PFSK-1 (cell line): ENCODE data around the gene RHOV.

Experiments used
- FOXP2 ChIP-seq: optimal IDR thresholded peaks from 2 replicates; pipeline ENCODE3; 2011; ENCODE audit warnings: borderline replicate concordance, control low read depth, inconsistent platforms; ENCODE audit not compliant: insufficient read depth; ENCODE audit errors: extremely low read length, extremely low read depth
- POLR2AphosphoS5 ChIP-seq: IDR thresholded peaks from 2 replicates; pipeline ENCODE4 v1.6.1; 2012; ENCODE audit warnings: low read depth, mild to moderate bottlenecking, control low read depth, low read length, moderate library complexity
- SIN3A ChIP-seq: IDR thresholded peaks from 2 replicates; pipeline ENCODE4 v1.6.1; 2012; ENCODE audit warnings: mild to moderate bottlenecking, low read length, moderate library complexity, borderline replicate concordance; ENCODE audit not compliant: insufficient read depth
- TAF1 ChIP-seq: IDR thresholded peaks from 2 replicates; pipeline ENCODE4 v1.6.1; 2012; ENCODE audit warnings: low read length, control low read depth, borderline replicate concordance; ENCODE audit not compliant: insufficient read depth
- TF ChIP-seq, protein P1 (sequence below), 2 experiments: IDR thresholded peaks; 2 replicates each; pipeline versions ENCODE4 v1.6.1 to v1.8.0; 2011 to 2012; ENCODE audit warnings: low read depth in 2 of 2, low read length in 2 of 2, control low read depth in 1 of 2, inconsistent platforms in 1 of 2, mild to moderate bottlenecking in 1 of 2, moderate library complexity in 1 of 2; ENCODE audit not compliant: insufficient read depth in 1 of 2

The RHOV gene

DNA sequence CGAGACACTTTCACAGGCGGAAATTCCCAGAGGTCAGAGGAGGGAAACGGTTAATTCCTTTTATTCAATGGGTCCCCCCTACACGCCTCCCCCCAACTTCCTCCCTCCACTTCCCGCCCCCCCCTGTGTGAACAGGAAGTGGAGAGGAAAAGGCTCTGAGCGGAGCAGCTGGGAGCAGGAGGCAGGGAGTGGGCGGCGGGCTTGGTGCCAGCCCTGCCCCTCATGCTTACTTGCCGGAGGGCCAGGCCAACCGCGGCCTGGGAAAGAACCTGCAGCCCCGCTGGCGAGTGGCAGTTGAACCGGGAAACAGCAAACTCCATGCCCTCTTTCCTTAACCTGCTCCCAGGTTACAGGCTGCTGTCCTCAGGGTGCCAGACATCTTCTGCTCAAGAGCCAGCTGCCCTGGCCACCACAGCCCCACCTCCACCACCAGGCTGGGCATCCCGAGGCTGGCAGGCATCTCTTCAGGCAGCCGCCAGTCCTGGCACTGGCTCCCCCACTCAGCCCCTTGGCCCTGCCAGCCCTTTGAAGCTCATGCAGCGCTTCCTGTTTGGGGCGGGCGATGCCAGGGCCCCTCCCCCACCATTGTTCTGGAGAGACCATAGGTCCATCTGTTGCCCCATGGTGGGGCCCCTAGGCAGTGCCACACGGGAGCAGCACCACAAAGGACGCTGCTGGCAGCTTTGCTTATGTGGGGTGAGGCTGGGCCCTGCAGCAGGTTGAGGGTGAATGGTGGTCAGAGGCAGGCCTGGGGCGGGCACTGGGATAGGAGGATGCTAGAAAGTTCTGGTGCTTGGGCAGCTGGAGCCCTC is 33.2 kb upstream of the RHOV start:
- TF ChIP-seq FOXP2 (no peak), SIN3A (peak; percentile 86; the same call in 1 of the 2 replicates)
- TF ChIP-seq, protein P1, sequence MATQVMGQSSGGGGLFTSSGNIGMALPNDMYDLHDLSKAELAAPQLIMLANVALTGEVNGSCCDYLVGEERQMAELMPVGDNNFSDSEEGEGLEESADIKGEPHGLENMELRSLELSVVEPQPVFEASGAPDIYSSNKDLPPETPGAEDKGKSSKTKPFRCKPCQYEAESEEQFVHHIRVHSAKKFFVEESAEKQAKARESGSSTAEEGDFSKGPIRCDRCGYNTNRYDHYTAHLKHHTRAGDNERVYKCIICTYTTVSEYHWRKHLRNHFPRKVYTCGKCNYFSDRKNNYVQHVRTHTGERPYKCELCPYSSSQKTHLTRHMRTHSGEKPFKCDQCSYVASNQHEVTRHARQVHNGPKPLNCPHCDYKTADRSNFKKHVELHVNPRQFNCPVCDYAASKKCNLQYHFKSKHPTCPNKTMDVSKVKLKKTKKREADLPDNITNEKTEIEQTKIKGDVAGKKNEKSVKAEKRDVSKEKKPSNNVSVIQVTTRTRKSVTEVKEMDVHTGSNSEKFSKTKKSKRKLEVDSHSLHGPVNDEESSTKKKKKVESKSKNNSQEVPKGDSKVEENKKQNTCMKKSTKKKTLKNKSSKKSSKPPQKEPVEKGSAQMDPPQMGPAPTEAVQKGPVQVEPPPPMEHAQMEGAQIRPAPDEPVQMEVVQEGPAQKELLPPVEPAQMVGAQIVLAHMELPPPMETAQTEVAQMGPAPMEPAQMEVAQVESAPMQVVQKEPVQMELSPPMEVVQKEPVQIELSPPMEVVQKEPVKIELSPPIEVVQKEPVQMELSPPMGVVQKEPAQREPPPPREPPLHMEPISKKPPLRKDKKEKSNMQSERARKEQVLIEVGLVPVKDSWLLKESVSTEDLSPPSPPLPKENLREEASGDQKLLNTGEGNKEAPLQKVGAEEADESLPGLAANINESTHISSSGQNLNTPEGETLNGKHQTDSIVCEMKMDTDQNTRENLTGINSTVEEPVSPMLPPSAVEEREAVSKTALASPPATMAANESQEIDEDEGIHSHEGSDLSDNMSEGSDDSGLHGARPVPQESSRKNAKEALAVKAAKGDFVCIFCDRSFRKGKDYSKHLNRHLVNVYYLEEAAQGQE (IDR thresholded peaks at IDR 0.05; ENCODE audit: insufficient read depth in 1 of 2, low read depth in 2 of 2, low read length in 2 of 2), result peak in 1 of 2 experiments; percentile 12; a peak in 1 of 4 replicates

DNA sequence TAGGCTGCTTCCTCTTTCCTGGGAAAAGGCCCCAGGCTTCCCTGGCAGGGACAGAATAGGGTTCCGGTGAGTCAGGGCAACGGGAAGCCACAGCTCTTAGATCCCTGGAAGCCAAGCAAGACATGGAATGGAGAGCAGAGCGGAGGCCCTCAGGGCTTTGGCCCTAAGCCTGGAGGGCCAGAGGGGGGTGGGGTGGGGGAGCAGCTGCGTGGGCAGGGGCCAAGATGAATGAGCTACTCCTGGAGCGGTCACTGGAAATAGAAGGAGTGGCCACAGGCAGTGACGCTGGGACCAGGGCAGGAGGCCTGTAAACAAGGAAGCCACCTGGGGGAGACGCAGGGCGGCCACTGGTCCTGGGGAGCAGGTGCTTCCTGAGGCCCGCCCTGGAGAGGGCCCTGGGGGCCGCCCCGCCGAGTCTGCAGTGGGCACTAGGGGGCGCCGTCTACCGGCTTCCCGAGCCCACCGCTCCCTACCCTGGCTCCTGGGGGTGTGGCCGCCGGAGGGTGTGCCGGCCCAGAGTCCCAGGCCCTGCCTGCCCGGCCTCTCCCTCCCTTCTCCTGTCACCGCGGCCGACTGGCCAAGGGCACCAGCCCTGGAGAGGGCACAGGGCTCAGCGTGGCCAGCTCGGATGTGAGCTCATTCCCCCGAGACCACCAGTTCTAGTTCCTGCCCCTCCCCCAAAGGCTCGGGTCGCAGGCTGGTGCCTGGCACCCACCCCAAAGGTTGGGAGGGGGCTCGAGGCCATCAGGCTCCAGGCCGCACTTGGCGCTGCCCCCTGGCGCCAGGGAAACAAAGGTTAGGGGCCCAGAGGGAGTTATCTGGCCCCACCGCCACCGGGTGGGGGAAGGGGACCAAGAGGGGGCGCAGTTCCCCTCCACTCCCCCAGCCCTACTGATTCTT is 32.3 kb upstream of the RHOV start:
- peak; percentile 19; the same call in 1 of the 2 replicates for TF ChIP-seq SIN3A
- TF ChIP-seq FOXP2, result no peak
- no peak; the same call in 1 of the 2 replicates for TF ChIP-seq TAF1
- TF ChIP-seq, protein P1 (IDR thresholded peaks at IDR 0.05; ENCODE audit: insufficient read depth in 1 of 2, low read depth in 2 of 2, low read length in 2 of 2), result peak in 1 of 2 experiments; percentile 49; a peak in 1 of 4 replicates
- TF ChIP-seq POLR2AphosphoS5, result peak; percentile 28; the same call in 1 of the 2 replicates

DNA sequence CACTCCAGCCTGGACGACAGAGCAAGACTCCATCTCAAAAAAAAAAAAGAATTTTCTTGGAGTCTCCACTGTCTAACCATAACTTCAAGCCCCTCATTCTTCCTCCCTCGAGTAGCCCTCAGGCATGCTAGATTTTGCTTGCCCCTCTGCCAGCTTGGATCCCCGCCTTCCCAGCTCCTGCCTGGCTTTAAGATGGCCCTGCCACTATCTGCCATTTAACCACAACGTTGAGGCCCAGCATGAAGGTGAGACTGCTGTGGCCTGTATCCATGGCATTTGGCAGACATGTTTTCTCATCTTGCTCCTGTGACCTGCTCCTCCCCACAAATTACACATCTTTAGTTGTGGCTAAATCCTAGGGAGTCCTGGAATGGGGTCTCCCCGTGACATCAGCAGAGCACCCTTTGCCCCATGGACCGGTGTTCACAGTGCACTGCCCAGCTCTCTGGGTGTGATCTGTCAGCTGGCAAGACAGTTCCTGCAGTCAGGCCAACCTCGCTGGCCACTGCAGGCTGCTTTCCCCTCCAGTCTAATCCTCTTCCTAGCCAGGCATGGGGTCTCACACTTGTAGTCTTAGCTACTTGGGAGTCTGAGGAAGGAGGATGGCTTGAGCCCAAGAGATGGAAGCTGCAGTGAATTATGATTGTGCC is 30.6 kb upstream of the RHOV start:
- TF ChIP-seq, protein P1 (IDR thresholded peaks at IDR 0.05; ENCODE audit: insufficient read depth in 1 of 2, low read depth in 2 of 2, low read length in 2 of 2), result no peak
- TF ChIP-seq SIN3A (no peak), FOXP2 (no peak), POLR2AphosphoS5 (no peak), TAF1 (no peak)

DNA sequence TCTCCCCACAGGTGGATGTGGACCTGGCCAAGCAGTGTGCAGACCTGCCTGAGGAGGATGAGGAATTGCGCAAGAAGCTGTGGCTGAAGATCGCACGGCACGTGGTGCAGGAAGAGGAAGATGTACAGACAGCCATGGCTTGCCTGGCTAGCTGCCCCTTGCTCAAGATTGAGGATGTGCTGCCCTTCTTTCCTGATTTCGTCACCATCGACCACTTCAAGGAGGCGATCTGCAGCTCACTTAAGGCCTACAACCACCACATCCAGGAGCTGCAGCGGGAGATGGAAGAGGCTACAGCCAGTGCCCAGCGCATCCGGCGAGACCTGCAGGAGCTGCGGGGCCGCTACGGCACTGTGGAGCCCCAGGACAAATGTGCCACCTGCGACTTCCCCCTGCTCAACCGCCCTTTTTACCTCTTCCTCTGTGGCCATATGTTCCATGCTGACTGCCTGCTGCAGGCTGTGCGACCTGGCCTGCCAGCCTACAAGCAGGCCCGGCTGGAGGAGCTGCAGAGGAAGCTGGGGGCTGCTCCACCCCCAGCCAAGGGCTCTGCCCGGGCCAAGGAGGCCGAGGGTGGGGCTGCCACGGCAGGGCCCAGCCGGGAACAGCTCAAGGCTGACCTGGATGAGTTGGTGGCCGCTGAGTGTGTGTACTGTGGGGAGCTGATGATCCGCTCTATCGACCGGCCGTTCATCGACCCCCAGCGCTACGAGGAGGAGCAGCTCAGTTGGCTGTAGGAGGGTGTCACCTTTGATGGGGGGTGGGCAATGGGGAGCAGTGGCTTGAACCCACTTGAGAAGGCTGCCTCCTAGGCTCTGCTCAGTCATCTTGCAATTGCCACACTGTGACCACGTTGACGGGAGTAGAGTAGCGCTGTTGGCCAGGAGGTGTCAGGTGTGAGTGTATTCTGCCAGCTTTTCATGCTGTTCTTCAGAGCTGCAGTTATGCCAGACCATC is 28.8 kb upstream of the RHOV start:
- TF ChIP-seq POLR2AphosphoS5 (no peak), TAF1 (no peak), FOXP2 (no peak), SIN3A (no peak)
- TF ChIP-seq, protein P1 (IDR thresholded peaks at IDR 0.05; ENCODE audit: insufficient read depth in 1 of 2, low read depth in 2 of 2, low read length in 2 of 2), result no peak
